PC-9 (cell line): ENCODE results near the gene OR4K5. TPM values are rescaled to one million over a fixed set of nuclear protein-coding genes. Genes with fewer than 3 reads are reported as not detected.

Experiments used
- BruUV-seq: library from RNA; stranded (reverse); fragments of 400-500 nt; replicated peaks from 2 replicates; lab custom pipeline; 2021; lab: Mats Ljungman, UMichigan
- CTCF ChIA-PET: fragments of 300-600 bp; sonication (Branson Sonifier 250); formaldehyde crosslinking; loops from one replicate; lab custom pipeline; 2022; ENCODE audit warnings: antibody characterized with exemption; lab: Charles Lee
- POLR2A ChIA-PET: fragments of 300-600 bp; sonication (Branson Sonifier 250); formaldehyde crosslinking; loops from one replicate; lab custom pipeline; 2022; ENCODE audit warnings: antibody characterized with exemption; ENCODE audit not compliant: unreplicated experiment; lab: Charles Lee
- DNase-seq, 2 experiments: peaks; one replicate each; pipeline versions ENCODE4 v3.0.0 to v3.0.0-alpha.2; 2015 to 2022; ENCODE audit warnings: mixed read lengths in 1 of 2
- H2AFZ ChIP-seq: fragments of 200-600 bp; sonication (generic); 2 replicates; pipeline ENCODE4 v1.8.1; 2017; ENCODE audit warnings: antibody characterized with exemption
- H3F3A ChIP-seq: fragments of 200-600 bp; sonication (generic); 2 replicates; pipeline ENCODE4 v1.8.1; 2017; ENCODE audit warnings: antibody characterized with exemption, mild to moderate bottlenecking, low read depth; ENCODE audit not compliant: insufficient read depth
- H3K27ac ChIP-seq: fragments of 200-600 bp; sonication (generic); 2 replicates; pipeline ENCODE4 v1.6.1; 2016; ENCODE audit warnings: mixed run types
- H3K27me3 ChIP-seq: fragments of 200-600 bp; sonication (generic); 2 replicates; pipeline ENCODE4 v1.6.1; 2016; ENCODE audit warnings: low read depth, mixed run types; ENCODE audit not compliant: insufficient read depth
- H3K36me3 ChIP-seq: fragments of 200-600 bp; sonication (generic); 2 replicates; pipeline ENCODE4 v1.6.1; 2016; ENCODE audit warnings: low read depth, mixed run types
- H3K4me1 ChIP-seq: fragments of 200-600 bp; sonication (generic); replicated peaks from 2 replicates; pipeline ENCODE4 v1.6.1; 2016; ENCODE audit warnings: mixed run types; ENCODE audit not compliant: insufficient read depth
- H3K4me2 ChIP-seq: fragments of 200-600 bp; sonication (generic); 2 replicates; pipeline ENCODE4 v1.6.1; 2017; ENCODE audit warnings: mixed run types
- H3K4me3 ChIP-seq: fragments of 200-600 bp; sonication (generic); 2 replicates; pipeline ENCODE4 v1.6.1; 2016; ENCODE audit warnings: mixed run types
- H3K79me2 ChIP-seq: fragments of 200-600 bp; sonication (generic); 2 replicates; pipeline ENCODE4 v1.6.1; 2017; ENCODE audit warnings: low read depth, mixed run types
- H3K9me2 ChIP-seq: fragments of 200-600 bp; sonication (generic); 2 replicates; pipeline ENCODE4 v1.8.1; 2017; ENCODE audit warnings: mild to moderate bottlenecking; ENCODE audit not compliant: insufficient read depth
- H3K9me3 ChIP-seq: fragments of 200-600 bp; sonication (generic); 2 replicates; pipeline ENCODE4 v1.8.1; 2016; ENCODE audit warnings: low read depth; ENCODE audit not compliant: insufficient read depth
- H4K20me1 ChIP-seq: fragments of 200-600 bp; sonication (generic); 2 replicates; pipeline ENCODE4 v1.8.1; 2017; ENCODE audit not compliant: insufficient read depth
- CTCF ChIP-seq: fragments of 200-600 bp; sonication (generic); conservative IDR thresholded peaks from 2 replicates; pipeline ENCODE4 v1.6.1; 2017; ENCODE audit warnings: mixed run types, antibody characterized with exemption, mild to moderate bottlenecking, moderate library complexity
- EZH2 ChIP-seq: fragments of 200-600 bp; sonication (generic); IDR thresholded peaks from 2 replicates; pipeline ENCODE4 v1.8.0; 2017; ENCODE audit warnings: antibody characterized with exemption, low read depth
- intact Hi-C: fragments of 100-400 bp; cut with micrococcal nuclease; formaldehyde crosslinking; loops from one replicate; pipeline ENCODE4 v1.10.0; 2022; ENCODE audit not compliant: unreplicated experiment
- total RNA-seq: library from RNA; stranded (reverse); gene quantifications from 2 replicates; pipeline ENCODE4 v1.2.3, GENCODE V29; 2021

Gene OR4K5
- total RNA-seq, 1 experiment from 2014 or later, result not detected

GRCh38 chr14:19917243-19917642 lies 3.2 kb upstream of the OR4K5 start:
- no peaks in the 10 kb centered on the region for H3K9me3 ChIP-seq
- CTCF ChIA-PET, result no interaction called here
- no peak overlapping the region for H3K4me3 ChIP-seq
- intact Hi-C loops, result no loop called here
- BruUV-seq, result no TSS peak
- no peaks in the 10 kb centered on the region for H4K20me1 ChIP-seq
- no peak overlapping the region for H3K27ac ChIP-seq
- POLR2A ChIA-PET, result no interaction called here
- no peaks in the 10 kb centered on the region for H3K36me3 ChIP-seq
- no peak overlapping the region for H2AFZ ChIP-seq
- H3F3A ChIP-seq, result no peaks in the 10 kb centered on the region
- TF ChIP-seq EZH2 (no peak), CTCF (no peak)
- no peak overlapping the region for H3K4me2 ChIP-seq
- DNase-seq, result no peak
- no peaks in the 10 kb centered on the region for H3K27me3 ChIP-seq
- H3K9me2 ChIP-seq, result no peaks in the 10 kb centered on the region
- H3K4me1 ChIP-seq, result no peaks in the 10 kb centered on the region
- H3K79me2 ChIP-seq, result no peaks in the 10 kb centered on the region

- Histone ChIP-seq H3F3A (no peaks in the 10 kb centered on the region), H3K4me1 (no peaks in the 10 kb centered on the region), H3K4me3 (no peak overlapping the region), H3K9me3 (no peaks in the 10 kb centered on the region), H3K4me2 (no peak overlapping the region), H2AFZ (no peak overlapping the region), H3K27ac (no peak overlapping the region), H3K79me2 (no peaks in the 10 kb centered on the region), H3K9me2 (no peaks in the 10 kb centered on the region), H4K20me1 (no peaks in the 10 kb centered on the region), H3K27me3 (no peaks in the 10 kb centered on the region), H3K36me3 (no peaks in the 10 kb centered on the region)
- DNase-seq, result no peak
- no TSS peak for BruUV-seq
- no peak for TF ChIP-seq EZH2
- no peak for TF ChIP-seq CTCF
- intact Hi-C loops, result no loop called here
- CTCF ChIA-PET, result no interaction called here
- POLR2A ChIA-PET, result no interaction called here
These were observed 2.4 kb upstream of the OR4K5 start for GRCh38 chr14:19917955-19918518.

GRCh38 chr14:19918553-19919264 lies 1.7 kb upstream of the OR4K5 start:
- Histone ChIP-seq H3K9me3 (no peaks in the 10 kb centered on the region), H3K27me3 (no peaks in the 10 kb centered on the region), H3F3A (no peaks in the 10 kb centered on the region), H3K4me3 (no peak overlapping the region), H3K4me1 (no peaks in the 10 kb centered on the region), H3K79me2 (no peaks in the 10 kb centered on the region), H3K9me2 (no peaks in the 10 kb centered on the region), H3K27ac (no peak overlapping the region), H2AFZ (no peak overlapping the region), H3K36me3 (no peaks in the 10 kb centered on the region), H4K20me1 (no peaks in the 10 kb centered on the region), H3K4me2 (no peak overlapping the region)
- DNase-seq, result no peak
- POLR2A ChIA-PET, result no interaction called here
- TF ChIP-seq EZH2 (no peak), CTCF (no peak)
- intact Hi-C loops, result no loop called here
- no TSS peak for BruUV-seq
- CTCF ChIA-PET, result no interaction called here
